Fibroblast of skin of back (primary cell): ENCODE results near the gene GP1BA.
A peak's percentile ranks its signal among the peaks of the same experiment; 100 is the strongest.
"Not testable (repeated sequence)": the region's sequence is repeated elsewhere in the genome, so short reads cannot be mapped to it uniquely, and the experiment has no call there.

Experiments
- DNase-seq: peaks from one replicate; pipeline ENCODE4 v3.0.0-alpha.2; 2013

The GP1BA gene

DNA sequence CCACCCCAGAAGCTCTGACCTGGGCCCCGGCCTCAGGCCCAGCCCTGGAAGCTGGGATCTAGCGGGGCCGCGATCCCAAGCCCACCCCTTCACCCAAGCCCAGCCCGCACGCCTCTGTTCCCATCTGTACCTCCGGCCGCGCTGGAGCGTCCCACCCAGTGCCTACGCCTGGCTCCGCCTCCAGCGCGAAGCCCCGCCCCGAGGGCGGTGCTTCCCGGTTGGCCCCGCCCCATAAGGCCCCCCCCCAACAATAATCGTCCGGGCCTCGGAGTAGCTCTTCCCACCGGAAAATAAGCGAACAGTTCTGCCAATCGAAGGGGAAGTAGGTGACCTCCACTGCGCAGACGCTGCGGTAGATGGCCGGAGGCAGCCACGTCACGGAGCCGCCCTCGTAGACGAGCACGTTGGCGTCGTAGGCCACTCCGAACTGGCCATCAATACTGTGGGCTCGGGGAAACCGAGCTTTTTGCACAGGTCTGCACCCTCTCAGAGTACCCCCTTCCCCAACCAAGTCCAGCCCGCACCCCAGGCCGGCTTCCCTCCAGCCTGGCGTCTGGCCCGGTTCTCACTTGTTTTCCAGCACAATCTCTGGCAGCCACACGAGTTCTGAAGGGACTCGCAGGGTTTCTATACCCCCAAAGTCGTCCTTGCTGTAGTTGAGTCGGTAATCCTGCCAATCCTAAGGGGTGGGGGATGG, 30.3 kb upstream of the GP1BA start:
- DNase-seq: no peak

DNA sequence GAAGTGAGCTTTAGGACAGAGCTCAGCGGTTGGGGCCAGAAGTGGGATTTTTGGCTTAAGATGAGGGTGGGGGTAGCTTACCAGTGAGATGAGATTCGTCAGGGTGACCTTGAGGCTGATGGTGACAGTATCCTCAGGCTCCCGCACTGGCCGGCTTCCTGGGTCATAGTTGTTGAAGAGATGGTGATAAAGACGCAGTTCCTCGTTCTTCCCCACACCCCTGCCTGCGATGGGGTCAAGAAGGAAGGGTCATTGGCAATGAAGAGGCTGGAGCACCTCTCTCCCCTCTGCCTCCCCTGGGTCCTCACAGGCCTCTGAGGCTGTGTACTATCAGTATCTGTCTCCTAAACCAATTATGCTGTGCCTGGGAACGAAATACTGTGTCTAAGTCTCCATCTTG, 29.5 kb upstream of the GP1BA start:
- DNase-seq: no peak

DNA sequence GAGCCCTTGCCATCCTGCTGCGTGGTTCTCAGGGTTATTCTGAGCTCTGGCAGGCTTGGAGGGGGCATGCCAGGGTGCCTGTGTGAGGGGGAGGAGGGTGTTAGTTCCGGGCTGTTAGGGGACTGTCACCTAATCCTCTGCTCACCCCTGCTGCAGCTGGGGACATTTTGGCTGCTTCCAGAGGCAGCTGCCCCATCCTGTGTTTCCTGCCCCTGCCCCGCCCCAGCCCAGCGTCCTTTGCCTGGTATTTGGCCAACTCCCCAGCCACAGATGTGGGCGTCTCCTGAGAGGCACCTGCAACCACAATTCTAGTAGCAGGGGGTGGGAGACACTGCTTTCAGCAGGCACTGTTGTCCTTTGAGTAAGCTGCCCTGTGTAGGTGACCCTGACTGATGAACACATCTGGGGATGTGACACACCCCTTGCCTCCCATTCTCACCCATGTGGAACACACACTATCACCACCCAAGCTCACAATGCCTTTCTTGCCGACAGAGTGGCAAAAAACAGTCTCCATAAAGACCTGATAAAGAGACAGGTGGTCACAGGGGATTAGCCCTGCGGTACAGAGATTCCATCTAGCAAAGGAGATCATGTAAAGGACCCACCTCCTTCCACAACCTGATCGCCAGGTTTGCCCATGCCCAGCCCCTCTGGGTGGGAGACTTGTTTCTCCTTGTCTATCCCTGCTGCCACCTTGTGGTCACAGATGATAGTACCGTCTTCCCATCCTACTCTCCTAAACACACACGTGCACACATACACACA, 28.8 kb upstream of the GP1BA start, which contains the start of gene CHRNE:
CHRNE (minus strand) TSS at position 48 of the 768 bp plus-strand sequence; CDS start at position 13, 35 bp downstream.
- peak; percentile 66 for DNase-seq

DNA sequence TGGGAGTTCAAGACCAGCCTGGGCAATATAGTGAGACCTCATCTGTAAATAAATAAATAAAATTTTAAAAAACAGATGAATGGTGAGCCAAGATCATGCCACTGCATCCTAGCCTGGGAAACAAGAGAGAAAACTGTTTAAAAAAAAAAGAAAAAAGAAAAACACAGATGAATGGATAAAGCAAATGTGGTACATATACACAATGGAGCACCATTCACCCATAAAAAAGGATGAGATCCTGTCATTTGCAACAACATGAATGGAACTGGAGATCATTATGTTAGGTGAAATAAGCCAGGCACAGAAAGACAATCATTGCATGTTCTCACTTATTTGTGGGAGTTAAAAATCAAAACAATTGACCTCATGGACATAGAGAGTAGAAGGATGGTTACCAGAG, 25.4 kb upstream of the GP1BA start:
- not testable (repeated sequence) for DNase-seq

DNA sequence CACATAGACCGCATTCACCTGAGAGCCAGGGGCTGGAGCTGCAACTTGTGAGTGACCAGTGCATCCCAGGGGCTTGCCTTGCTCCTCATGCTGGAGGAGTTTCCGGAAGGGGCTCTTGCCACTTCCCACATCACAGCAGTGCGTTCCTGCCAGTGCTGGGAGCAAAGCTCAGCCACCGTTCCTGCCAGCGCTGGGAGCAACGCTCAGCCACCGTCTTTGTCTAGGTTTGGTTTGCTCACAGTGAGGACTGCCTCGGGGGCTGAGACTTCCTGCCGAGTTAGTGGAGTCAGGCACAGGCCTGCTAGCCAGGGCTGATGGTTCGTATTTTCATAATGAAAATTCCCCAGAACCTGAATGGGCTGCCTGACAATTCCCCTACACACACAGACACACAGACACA, 23.8 kb upstream of the GP1BA start:
- DNase-seq: peak; percentile 16

DNA sequence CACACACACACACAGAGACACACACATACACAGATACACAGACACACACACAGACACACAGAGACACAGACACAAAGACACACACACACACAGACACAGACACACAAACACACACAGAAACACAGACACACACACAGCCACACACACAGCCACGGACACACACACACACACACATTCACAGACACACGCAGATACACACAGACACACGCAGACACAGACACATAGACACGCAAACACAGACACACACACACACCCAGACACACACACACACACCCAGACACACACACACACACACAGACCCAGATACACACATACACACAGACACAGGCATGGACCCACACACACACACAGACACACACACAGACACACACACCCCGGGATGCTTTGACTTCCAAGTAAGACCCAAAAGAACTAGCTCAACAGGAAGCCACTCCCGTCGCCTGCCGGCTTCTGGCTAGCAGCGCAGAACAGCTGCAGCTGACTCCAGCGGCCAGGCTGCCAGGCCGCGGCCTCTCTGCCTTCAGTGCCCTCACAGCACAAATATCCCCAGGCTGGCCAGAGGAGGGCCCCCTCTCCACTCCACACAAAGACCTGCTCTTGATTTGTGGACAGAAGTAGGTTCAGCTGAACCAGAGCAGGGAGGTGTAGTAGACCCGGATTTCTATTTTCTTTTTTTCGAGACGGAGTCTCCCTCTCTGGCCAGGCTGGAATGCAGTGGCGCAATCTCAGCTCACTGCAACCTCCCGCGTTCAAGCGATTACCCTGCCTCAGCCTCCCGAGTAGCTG, 23.2 kb upstream of the GP1BA start:
- peak; percentile 90 for DNase-seq

DNA sequence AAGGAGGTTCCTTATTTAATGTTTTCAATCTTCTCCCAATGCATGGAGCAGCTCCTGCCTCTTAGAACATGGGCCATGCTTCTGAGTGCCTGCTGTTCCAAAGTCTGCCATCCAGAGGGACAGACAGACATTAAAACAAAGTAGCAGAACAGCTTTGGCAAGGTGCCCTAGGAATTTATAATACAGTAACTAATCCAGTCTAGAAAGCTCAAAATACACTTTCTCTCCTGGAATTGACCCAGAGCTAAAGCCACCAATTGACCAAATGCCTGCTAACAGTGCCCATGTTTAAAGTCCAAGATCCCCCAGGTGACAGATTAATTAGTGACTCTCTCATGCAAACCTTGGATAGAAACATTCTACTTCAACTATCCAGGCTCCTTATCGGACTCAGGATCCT, 18.1 kb upstream of the GP1BA start:
- peak; percentile 23 for DNase-seq

DNA sequence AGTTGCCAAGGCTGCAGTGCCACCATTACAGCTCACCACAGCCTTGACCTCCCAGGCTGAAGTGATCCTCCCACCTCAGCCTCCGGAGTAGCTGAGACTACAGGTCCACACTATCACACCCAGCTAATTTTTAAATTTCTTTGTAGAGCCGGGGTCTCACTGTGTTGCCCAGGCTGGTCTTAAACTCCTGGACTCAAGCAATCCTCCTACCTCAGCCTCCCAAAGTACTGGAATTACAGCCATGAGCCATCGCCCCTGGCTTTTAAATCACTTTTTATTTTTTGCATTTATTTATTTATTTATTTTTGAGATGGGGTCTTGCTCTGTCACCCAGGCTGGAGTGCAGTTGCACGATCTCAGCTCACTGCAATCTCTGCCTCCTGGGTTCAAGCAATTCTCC, 17.5 kb upstream of the GP1BA start:
- DNase-seq: not testable (repeated sequence)

- DNase-seq: no peak
These were observed 12.5 kb upstream of the GP1BA start for GRCh38 chr17:4919511-4920047.

GRCh38 chr17:4920351-4921048, 11.6 kb upstream of the GP1BA start:
- DNase-seq: no peak

DNA sequence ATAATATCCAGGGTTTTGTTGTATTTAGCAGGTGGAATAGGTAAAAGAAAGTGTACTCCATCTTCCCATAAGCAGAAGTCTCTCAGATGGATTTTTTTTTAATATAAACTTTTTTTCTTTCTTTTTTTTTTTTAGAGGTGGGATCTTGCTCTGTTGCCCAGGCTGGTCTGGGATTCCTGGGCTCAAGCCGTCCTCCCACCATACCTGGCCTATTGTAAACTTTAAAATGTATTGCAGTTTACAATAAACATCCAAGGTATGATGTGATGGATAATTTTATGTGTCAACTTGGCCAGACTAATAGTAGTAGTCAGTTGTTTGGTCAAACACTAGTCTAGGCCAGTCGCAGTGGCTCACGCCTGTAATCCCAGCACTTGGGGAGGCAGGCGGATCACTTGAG, 10.8 kb upstream of the GP1BA start:
- DNase-seq: no peak

DNA sequence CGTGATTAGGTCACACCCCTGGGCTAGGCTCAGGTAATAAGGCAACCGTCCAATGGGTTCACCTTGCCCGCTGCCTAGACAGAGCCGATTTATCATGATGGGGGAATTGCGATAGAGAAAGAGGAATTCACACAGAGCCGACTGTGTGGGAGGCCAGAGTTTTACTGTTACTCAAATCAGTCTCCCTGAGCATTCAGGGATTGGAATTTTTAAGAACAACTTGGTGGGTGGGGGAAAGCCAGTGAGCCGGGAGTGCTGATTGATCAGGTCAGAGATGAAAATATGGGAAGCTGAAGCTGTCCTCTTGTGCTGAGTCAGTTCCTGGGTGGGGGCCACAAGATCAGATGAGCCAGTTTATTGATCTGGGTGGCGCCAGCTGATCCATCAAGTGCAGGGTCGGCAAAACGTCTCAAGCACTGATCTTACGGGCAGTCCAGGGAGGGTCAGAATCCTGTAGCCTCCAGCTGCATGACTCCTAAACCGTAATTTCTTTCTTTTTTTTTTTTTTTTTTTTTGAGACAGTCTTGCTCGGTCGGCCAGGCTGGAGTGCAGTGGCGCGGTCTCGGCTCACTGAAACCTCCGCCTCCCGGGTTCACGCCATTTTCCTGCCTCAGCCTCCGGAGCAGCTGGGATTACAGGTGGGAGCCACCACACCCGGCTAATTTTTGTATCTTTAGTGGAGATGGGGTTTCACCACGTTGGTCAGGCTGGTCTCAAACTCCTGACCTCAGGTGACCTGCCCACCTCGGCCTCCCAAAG, 5.3 kb upstream of the GP1BA start:
- not testable (repeated sequence) for DNase-seq

DNA sequence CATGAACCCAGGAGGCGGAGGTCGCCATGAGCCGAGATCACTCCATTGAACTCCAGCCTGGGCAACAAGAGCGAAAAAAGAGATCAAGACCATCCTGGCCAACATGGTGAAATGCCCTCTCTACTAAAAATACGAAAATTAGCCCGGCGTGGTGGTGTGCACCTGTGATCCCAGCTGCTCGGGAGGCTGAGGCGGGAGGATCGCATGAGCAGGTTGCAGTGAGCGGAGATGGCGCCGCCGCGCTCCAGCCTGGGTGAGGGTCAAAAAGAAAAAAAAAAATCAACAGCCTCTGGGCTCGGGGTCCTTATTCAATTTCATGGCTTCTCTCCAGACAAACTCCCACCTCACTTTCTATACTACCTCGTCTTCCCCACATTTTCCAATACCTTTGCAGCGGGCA, 3.2 kb upstream of the GP1BA start:
- DNase-seq: no peak

DNA sequence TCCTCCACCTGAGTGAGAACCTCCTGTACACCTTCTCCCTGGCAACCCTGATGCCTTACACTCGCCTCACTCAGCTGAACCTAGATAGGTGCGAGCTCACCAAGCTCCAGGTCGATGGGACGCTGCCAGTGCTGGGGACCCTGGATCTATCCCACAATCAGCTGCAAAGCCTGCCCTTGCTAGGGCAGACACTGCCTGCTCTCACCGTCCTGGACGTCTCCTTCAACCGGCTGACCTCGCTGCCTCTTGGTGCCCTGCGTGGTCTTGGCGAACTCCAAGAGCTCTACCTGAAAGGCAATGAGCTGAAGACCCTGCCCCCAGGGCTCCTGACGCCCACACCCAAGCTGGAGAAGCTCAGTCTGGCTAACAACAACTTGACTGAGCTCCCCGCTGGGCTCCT, 679 bp downstream of the GP1BA start:
- no peak for DNase-seq

DNA sequence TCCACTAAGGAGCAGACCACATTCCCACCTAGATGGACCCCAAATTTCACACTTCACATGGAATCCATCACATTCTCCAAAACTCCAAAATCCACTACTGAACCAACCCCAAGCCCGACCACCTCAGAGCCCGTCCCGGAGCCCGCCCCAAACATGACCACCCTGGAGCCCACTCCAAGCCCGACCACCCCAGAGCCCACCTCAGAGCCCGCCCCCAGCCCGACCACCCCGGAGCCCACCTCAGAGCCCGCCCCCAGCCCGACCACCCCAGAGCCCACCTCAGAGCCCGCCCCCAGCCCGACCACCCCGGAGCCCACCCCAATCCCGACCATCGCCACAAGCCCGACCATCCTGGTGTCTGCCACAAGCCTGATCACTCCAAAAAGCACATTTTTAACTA, 1.6 kb downstream of the GP1BA start:
- no peak for DNase-seq

- DNase-seq: peak; percentile 53
These were observed 2.3 kb downstream of the GP1BA start for GRCh38 chr17:4934173-4934979.

DNA sequence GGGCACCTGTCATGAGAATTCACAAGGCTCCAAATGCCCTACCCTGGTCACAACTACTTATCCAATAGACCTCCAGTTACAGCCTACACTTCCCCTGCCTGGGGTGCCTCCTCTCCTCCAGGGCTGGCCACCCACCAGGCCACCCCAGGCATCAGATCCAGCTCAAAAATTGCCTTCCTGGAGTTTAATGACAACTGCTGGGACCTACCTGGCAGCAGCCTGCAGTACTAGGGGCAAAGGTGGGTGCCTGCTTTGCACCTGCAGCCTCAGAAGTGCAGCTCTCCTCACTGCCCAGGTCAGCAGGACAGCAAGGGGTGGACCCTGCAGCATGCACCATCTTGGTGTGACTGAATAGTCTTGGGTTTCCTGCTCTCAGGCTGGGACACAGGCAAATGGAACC, 3.6 kb downstream of the GP1BA start:
- DNase-seq: no peak

DNA sequence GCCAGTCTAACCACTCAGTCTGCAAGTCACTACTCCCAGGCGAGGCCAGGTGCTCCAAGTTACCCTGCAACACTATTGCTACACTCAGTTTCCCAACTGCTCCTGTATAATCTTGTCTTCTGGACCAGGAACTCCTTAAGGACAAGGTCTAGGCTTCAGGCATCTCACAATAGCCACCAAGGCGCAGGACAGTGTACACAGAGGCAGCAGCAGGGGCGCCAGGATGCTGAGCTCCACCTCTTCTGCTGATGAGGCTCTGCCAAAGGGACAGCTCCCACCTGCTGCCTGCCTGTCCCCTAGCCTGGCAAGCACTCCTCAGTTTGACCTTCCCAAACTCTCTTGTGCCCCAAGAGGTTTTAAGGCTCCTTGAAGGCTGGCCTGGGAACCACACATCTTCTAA, 4.4 kb downstream of the GP1BA start:
- DNase-seq: no peak

- DNase-seq: no peak
These were observed 5.5 kb downstream of the GP1BA start for GRCh38 chr17:4937553-4937952.

DNA sequence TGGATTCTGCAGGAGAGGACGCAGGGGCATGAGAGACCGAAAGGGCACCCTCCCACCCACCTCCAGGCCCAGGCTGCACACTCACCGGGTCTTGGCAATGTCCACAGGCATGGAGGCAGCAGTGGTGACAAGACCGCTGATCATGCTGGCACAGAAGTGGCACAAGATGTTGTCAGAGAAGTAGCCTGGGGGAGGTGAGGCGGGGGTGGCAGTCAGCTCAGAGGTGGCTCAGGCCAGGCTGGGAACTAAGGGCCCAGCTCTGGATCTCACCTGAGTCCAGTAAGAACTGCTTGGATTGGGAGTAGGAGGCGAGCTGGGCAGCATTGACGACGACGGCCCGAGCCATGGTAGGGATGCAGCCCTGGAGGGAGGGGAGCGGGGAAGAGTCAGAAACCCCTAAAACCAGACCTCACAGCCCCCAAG, 6.0 kb downstream of the GP1BA start:
- no peak for DNase-seq
